ENCODE measurements around the gene STXBP5. TPM values are rescaled to one million over a fixed set of nuclear protein-coding genes. Genes with fewer than 3 reads are reported as not detected.

The STXBP5 gene
- total and polyA plus RNA-seq, 2 of the 13 experiments (the other 11 are each of a cell fraction or from before 2014, with no cell fraction given): 8.8 to 19.4 TPM

DNA sequence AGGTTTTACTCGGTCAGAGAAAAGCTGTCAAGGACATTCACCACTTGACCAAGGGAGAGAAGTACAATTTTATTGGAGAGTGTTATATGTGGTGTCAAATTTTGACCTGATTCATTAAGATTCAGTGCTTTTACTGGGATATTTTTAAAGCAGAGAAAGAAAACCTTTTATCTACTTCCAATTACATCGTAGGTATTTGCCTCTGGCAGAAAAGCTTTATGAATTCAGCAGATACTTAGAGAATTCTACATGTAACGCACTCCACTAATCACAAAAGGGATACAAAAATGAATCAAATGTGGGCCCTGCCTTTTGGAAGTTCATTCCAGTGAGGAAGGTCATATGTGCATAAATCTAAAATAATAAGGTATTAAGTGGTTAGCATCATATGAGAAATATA is 133.7 kb downstream of the STXBP5 start (continued):
- TF ChIP-seq, protein P1, sequence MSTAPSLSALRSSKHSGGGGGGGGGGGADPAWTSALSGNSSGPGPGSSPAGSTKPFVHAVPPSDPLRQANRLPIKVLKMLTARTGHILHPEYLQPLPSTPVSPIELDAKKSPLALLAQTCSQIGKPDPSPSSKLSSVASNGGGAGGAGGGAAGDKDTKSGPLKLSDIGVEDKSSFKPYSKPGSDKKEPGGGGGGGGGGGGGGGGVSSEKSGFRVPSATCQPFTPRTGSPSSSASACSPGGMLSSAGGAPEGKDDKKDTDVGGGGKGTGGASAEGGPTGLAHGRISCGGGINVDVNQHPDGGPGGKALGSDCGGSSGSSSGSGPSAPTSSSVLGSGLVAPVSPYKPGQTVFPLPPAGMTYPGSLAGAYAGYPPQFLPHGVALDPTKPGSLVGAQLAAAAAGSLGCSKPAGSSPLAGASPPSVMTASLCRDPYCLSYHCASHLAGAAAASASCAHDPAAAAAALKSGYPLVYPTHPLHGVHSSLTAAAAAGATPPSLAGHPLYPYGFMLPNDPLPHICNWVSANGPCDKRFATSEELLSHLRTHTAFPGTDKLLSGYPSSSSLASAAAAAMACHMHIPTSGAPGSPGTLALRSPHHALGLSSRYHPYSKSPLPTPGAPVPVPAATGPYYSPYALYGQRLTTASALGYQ (CRISPR knock-in tag; IDR thresholded peaks at IDR 0.05): no peak
- TF ChIP-seq, protein P2, sequence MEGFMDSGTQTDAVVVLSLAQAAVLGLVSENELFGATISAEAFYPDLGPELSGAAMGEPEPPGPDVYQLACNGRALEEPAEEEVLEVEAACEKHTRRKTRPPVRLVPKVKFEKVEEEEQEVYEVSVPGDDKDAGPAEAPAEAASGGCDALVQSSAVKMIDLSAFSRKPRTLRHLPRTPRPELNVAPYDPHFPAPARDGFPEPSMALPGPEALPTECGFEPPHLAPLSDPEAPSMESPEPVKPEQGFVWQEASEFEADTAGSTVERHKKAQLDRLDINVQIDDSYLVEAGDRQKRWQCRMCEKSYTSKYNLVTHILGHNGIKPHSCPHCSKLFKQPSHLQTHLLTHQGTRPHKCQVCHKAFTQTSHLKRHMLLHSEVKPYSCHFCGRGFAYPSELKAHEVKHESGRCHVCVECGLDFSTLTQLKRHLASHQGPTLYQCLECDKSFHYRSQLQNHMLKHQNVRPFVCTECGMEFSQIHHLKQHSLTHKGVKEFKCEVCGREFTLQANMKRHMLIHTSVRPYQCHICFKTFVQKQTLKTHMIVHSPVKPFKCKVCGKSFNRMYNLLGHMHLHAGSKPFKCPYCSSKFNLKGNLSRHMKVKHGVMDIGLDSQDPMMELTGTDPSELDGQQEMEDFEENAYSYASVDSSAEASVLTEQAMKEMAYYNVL (CRISPR knock-in tag; IDR thresholded peaks at IDR 0.05; ENCODE audit: borderline replicate concordance): no peak
- TF ChIP-seq HDAC6 (IDR thresholded peaks at IDR 0.05; ENCODE audit: low read depth, low read length): no peak

DNA sequence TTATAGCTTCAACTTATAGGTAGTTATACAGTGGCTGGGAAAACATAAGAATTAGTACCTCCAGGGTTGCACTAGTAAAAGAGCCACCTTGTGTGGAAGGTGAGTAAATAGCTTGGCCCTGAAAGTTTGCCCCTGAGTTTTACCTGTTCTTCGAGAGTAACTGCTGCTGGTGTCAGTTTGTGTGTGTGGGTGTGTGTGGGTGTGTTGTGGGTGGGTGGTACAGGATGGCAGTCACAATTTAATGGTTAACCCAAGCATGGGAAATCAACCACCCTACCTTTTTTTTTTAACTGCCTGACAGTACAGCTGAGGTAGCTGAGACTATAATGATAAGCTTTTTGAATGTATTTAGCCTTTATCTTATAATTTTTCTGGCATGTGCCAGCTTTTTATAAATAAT is 137.3 kb downstream of the STXBP5 start:
- WGBS (ENCODE audit: low lambda C conversion rate): 93% methylated on average over 1 of the region's 1 CpG
- Histone ChIP-seq H3K27me3 (ENCODE audit: control insufficient read depth in 1 of 2, insufficient read depth in 2 of 2, low read length in 2 of 2) (no peaks in the 10 kb centered on the region), H3K9ac (ENCODE audit: insufficient read depth, low read depth, low read length) (no peak overlapping the region), H3K79me2 (ENCODE audit: insufficient read depth, low read length) (no peaks in the 10 kb centered on the region), H3K9me3 (ENCODE audit: low read length) (no peaks in the 10 kb centered on the region), H3K27ac (ENCODE audit: extremely low read length, insufficient read depth, low read length) (no peak overlapping the region), H2AFZ (ENCODE audit: low read length) (no peak overlapping the region), H4K20me1 (ENCODE audit: insufficient read depth, low read length) (no peaks in the 10 kb centered on the region), H3K36me3 (replicated peaks in 1 of 2; ENCODE audit: control insufficient read depth in 1 of 2, insufficient read depth in 2 of 2, low read length in 2 of 2) (no peaks in the 10 kb centered on the region; a peak in 1 of 5 replicates), H3K4me3 (replicated peaks in 1 of 3; ENCODE audit: insufficient read depth in 1 of 3, low read depth in 2 of 3, low read length in 3 of 3) (no peak overlapping the region), H3K4me2 (ENCODE audit: low read depth, low read length) (no peak overlapping the region), H3K4me1 (ENCODE audit: insufficient read depth, low read length) (no peaks in the 10 kb centered on the region)
- ATAC-seq: no peak
- BruUV-seq (replicated peaks): no TSS peak
- CTCF ChIA-PET (ENCODE audit: low intra/inter-chr PET ratio, low total read pairs): no interaction called here
- no peak for DNase-seq (ENCODE audit: low spot score)
- FAIRE-seq: no peak
- in situ Hi-C loops (cut with HindIII; ENCODE audit: extremely low pct_ligation_motif_present, low pct_unique_long_range_greater_than_20kb) (no loop called here), intact Hi-C loops (cut with micrococcal nuclease; ENCODE audit: unreplicated experiment) (no loop called here)
- POLR2A ChIA-PET: no interaction called here
- no peak for TF ChIP-seq TP53 (CRISPR knock-in tag; conservative IDR thresholded peaks at IDR 0.05)
- no peak for TF ChIP-seq ZNF282 (IDR thresholded peaks at IDR 0.05; ENCODE audit: partially characterized antibody)
- TF ChIP-seq, protein P3, sequence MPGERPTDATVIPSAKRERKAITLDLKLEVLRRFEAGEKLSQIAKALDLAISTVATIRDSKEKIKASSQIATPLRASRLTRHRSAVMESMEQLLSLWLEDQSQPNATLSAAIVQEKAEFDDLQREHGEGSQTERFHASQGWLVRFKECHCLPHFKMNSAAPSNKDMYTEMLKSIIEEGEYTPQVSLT (CRISPR knock-in tag; IDR thresholded peaks at IDR 0.05; ENCODE audit: borderline replicate concordance, low read depth): no peak
- TF ChIP-seq ATAD3A (CRISPR knock-in tag; IDR thresholded peaks at IDR 0.05): no peak
- no peak for TF ChIP-seq ZIK1 (CRISPR knock-in tag; IDR thresholded peaks at IDR 0.05; ENCODE audit: borderline replicate concordance, low read depth)
- no peak for TF ChIP-seq IKZF4 (CRISPR knock-in tag; IDR thresholded peaks at IDR 0.05; ENCODE audit: borderline replicate concordance, low read depth, not compliant biosample characterization)
- no peak for TF ChIP-seq ZNF382 (CRISPR knock-in tag; IDR thresholded peaks at IDR 0.05; ENCODE audit: borderline replicate concordance)
- TF ChIP-seq PHF20 (CRISPR knock-in tag; IDR thresholded peaks at IDR 0.05): no peak
- no peak for TF ChIP-seq PHF8 (CRISPR knock-in tag; IDR thresholded peaks at IDR 0.05)
- no peak for TF ChIP-seq NFIC (IDR thresholded peaks at IDR 0.05; ENCODE audit: low read length)
- no peak for TF ChIP-seq ZNF577 (CRISPR knock-in tag; IDR thresholded peaks at IDR 0.05; ENCODE audit: borderline replicate concordance, low read depth)
